ENCODE data around the gene RNF207.
"Not testable (repeated sequence)": the region's sequence is repeated elsewhere in the genome, so short reads cannot be mapped to it uniquely, and the experiment has no call there.

RNF207 gene

GRCh38 chr1:6206520-6206855, 569 bp downstream of the RNF207 start:
- no peak for DNase-seq

GRCh38 chr1:6207075-6207885, 1.4 kb downstream of the RNF207 start:
- DNase-seq: no peak

- no peak for DNase-seq
Observed at GRCh38 chr1:6207921-6208320, 2.0 kb downstream of the RNF207 start.

- DNase-seq: no peak
Observed at GRCh38 chr1:6208723-6209660, 3.1 kb downstream of the RNF207 start.

GRCh38 chr1:6209661-6210580, 4.0 kb downstream of the RNF207 start:
- DNase-seq: no peak

GRCh38 chr1:6210591-6211355, 4.9 kb downstream of the RNF207 start:
- DNase-seq: no peak

- DNase-seq: no peak
Observed at GRCh38 chr1:6211731-6212130, 5.8 kb downstream of the RNF207 start.

GRCh38 chr1:6212193-6212959, 6.5 kb downstream of the RNF207 start:
- DNase-seq: no peak

GRCh38 chr1:6218375-6219164, 12.7 kb downstream of the RNF207 start:
- no peak for DNase-seq

- DNase-seq: not testable (repeated sequence)
Observed at GRCh38 chr1:6219641-6220040, 13.7 kb downstream of the RNF207 start.

GRCh38 chr1:6220236-6220635, 14.3 kb downstream of the RNF207 start:
- DNase-seq: no peak

GRCh38 chr1:6221210-6221784, 15.4 kb downstream of the RNF207 start:
- no peak for DNase-seq

GRCh38 chr1:6222636-6223035, 16.7 kb downstream of the RNF207 start:
- no peak for DNase-seq

GRCh38 chr1:6223617-6224016, 17.7 kb downstream of the RNF207 start:
- DNase-seq: no peak

- no peak for DNase-seq
Observed at GRCh38 chr1:6224718-6225117, 18.8 kb downstream of the RNF207 start.

- no peak for DNase-seq
Observed at GRCh38 chr1:6225651-6226050, 19.7 kb downstream of the RNF207 start.

GRCh38 chr1:6233376-6233775, 27.5 kb downstream of the RNF207 start:
- no peak for DNase-seq

- no peak for DNase-seq
Observed at GRCh38 chr1:6234502-6235295, 28.8 kb downstream of the RNF207 start.

- DNase-seq: no peak
Observed at GRCh38 chr1:6235296-6235677, 29.4 kb downstream of the RNF207 start.

Data from COR-L47 (cell line).